ENCODE measurements around the gene NPHS2.
"Not testable (repeated sequence)": the region's sequence is repeated elsewhere in the genome, so short reads cannot be mapped to it uniquely, and the experiment has no call there.

NPHS2 gene

GRCh38 chr1:179547021-179547535, 28.7 kb downstream of the NPHS2 start:
- DNase-seq (ENCODE audit: low spot score), result no peak

DNA sequence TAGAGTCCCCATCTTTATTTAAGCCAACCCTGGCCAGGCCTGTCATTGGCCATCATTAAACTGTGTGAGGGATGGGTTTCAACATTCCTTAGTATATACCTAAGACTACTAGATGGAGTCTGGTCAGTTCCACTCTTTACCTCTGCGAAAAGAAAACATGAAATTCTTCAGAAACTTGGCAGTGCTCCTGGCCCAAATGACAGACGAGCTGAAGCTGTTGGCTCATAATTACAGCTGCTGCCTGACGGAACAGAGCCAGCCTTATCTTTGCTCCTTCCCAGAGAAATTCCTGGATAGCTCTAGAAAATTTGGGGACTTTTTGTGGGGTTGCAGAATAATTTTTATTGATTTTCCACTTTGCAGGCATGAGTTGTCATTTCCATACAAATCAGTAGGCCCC, 30.4 kb downstream of the NPHS2 start:
- no peak for DNase-seq (ENCODE audit: low spot score)

DNA sequence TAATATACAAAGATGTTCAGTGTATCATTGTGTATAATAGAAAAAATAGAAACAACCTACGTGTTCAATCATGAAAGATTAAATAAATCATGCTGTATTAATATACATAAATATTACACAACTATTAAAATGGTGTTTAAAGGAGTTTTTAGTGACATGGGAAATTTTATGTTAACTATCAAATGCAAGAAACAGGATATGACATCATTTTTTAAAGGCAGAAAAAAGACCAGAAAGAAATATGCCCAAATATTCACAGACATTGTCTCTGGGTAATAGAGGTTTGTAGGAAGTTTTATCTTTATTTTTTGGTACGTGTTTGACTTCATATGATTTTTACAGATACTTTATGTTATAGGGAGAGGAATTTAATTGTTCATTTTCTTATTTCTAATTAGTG, 34.0 kb downstream of the NPHS2 start:
- no peak for DNase-seq (ENCODE audit: low spot score)

DNA sequence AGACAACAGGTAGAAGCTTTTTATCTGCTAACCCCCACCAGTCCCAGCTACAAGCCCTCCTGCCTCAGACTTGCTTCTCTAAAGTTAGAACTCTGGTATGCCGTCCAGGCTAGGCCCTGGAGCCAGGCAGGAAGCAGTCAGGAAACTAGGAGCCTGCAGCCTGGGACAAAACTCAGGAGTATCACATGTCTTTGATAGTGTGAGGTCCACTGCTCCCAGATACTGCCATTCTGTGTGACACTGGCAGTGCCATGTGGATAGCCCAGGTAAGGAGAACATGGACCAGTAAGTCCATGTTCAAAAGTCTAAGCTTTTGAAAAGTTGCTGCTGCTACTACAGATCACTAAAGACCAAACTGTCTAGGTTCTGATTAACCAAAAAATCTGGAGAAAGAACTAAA, 45.4 kb downstream of the NPHS2 start:
- no peak for DNase-seq (ENCODE audit: low spot score)

- no peak for DNase-seq (ENCODE audit: low spot score)
These were observed 46.1 kb downstream of the NPHS2 start for GRCh38 chr1:179529482-179530195.

DNA sequence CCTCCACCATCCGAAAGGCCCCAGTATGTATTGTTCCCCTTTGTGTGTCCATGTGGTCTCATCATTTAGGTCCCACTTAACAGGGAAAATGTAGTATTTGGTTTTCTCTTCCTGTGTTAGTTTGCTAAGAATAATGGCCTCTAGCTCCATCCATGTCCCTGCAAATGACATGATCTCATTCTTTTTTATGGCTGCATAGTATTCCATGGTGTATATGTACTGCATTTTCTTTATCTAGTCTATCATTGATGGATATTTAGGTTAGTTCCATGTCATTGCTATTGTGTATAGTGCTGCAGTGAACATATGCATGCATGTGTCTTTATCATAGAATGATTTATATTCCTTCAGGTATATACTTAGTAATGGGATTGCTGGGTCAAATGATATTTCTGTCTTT, 57.2 kb downstream of the NPHS2 start:
- DNase-seq (ENCODE audit: low spot score), result not testable (repeated sequence)

- DNase-seq (ENCODE audit: low spot score), result no peak
These were observed 58.6 kb downstream of the NPHS2 start for GRCh38 chr1:179516976-179517705.

- DNase-seq (ENCODE audit: low spot score), result no peak
These were observed 65.7 kb downstream of the NPHS2 start for GRCh38 chr1:179510038-179510437.

DNA sequence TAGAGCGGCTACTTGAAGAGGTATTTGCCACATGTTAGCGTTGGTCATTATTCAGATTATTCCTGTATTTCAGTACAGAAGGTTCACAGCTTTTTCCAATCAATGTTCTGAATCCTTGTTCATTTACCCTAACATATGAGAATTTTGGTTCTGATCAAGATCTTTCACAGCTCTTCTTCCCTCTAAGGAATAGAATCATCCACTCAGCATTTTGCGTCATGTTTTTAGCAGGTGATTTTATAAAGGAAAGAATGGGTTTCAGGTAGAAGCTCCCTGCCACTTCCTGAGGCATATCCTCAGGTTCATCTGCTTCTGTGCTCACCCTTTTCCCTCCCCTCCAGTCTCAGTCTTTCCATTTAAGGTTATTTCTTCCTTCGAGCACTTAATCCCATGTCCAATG, 66.4 kb downstream of the NPHS2 start:
- DNase-seq (ENCODE audit: low spot score), result no peak

DNA sequence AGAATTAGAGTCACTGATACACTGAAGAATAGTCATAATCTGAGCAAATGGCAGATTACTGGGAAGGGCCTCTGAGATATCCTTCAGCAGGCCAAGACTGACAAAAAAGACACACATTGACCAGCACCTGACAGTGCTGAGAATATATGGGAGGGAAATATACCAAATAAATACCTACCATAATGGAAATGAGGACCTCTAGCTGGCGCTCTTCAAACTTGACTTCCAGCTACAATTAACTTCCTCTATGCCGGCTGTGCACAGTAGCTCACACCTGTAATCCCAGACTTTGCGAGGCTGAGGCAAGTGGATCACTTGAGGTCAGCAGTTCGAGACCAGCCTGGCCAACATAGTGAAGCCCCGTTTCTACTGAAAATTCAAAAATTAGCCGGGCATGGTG, 69.5 kb downstream of the NPHS2 start:
- no peak for DNase-seq (ENCODE audit: low spot score)
